ENCODE data around the gene COL4A3. TPM values are rescaled to one million over a fixed set of nuclear protein-coding genes. Genes with fewer than 3 reads are reported as not detected.
"Not testable (repeated sequence)": the region's sequence is repeated elsewhere in the genome, so short reads cannot be mapped to it uniquely, and the experiment has no call there.

The COL4A3 gene
- total RNA-seq, 1 experiment from 2014 or later, result not detected

GRCh38 chr2:227146456-227146855 is 18.0 kb upstream of the COL4A3 start:
- DNase-seq (ENCODE audit: low read depth in 1 of 2, low spot score in 2 of 2), result no peak
- no peaks in the 10 kb centered on the region for H3K4me1 ChIP-seq (replicated peaks)
- no peaks in the 10 kb centered on the region; the same call in 1 of the 2 replicates for H3K9me3 ChIP-seq (replicated peaks)
- no peaks in the 10 kb centered on the region for H3K27me3 ChIP-seq (replicated peaks)
- no peaks in the 10 kb centered on the region for H3K36me3 ChIP-seq
- no peak overlapping the region for H3K4me3 ChIP-seq
- H3K27ac ChIP-seq, result no peak overlapping the region

DNA sequence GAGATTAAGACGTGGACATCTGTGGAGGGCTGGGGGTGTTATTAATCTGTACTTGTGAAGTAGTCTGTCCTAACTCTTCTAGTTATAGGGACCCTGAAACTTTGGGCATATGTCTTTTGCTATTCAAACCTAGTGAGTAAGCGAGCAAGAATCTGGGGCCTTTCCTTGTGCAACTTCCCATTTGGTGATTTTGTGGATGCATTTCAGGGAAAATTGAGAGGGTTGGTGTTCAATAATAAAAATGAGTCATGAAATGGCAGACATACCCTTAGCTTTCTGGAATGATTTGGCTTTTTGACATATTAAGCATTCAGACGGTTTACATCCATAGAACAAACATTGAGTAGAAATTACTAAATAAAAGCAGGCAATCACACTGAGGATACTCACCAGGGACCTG is 17.4 kb upstream of the COL4A3 start:
- Histone ChIP-seq H3K27me3 (replicated peaks) (no peaks in the 10 kb centered on the region), H3K4me1 (replicated peaks) (no peaks in the 10 kb centered on the region), H3K36me3 (no peaks in the 10 kb centered on the region), H3K4me3 (no peak overlapping the region), H3K27ac (no peak overlapping the region), H3K9me3 (replicated peaks) (no peaks in the 10 kb centered on the region; the same call in 1 of the 2 replicates)
- no peak for DNase-seq (ENCODE audit: low read depth in 1 of 2, low spot score in 2 of 2)

- H3K27ac ChIP-seq, result no peak overlapping the region
- no peaks in the 10 kb centered on the region for H3K36me3 ChIP-seq
- H3K27me3 ChIP-seq (replicated peaks), result no peaks in the 10 kb centered on the region
- H3K9me3 ChIP-seq (replicated peaks), result no peaks in the 10 kb centered on the region; the same call in 1 of the 2 replicates
- DNase-seq (ENCODE audit: low read depth in 1 of 2, low spot score in 2 of 2), result no peak
- H3K4me1 ChIP-seq (replicated peaks), result no peaks in the 10 kb centered on the region
- H3K4me3 ChIP-seq, result no peak overlapping the region
Observed at GRCh38 chr2:227148106-227148505, 16.3 kb upstream of the COL4A3 start.

DNA sequence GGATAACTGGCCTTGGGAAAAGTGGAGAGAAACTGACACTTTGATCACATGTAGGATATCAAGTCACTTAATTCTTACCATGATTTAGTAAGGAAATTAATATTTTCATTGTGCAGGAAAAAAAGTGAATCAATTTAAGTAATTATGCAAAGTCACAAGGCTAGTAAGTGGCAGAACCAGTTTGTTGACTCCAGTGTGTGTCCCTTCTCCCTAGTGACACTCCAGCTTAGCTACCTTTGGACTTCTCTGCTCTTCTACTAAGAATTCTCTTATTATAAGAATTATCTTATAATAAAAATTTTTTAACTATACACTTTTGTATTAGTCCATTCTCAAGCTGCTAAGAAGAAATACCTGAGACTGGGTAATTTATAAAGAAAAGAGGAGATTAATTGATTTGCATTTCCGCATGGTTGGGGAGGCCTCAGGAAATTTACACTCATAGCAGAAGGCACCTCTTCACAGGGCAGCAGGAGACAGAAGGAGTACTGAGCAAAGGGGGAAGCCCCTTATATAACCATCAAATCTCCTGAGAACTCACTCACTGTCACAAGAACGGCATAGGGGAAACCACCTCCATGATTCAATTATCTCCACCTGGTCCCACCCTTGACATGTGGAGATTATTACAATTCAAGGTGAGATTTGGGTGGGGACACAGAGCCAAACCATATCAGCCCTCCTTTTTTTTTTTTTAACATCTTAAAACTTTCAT is 14.0 kb upstream of the COL4A3 start:
- Histone ChIP-seq H3K27me3 (replicated peaks) (no peaks in the 10 kb centered on the region), H3K9me3 (replicated peaks) (no peaks in the 10 kb centered on the region; the same call in 1 of the 2 replicates), H3K4me1 (replicated peaks) (no peaks in the 10 kb centered on the region), H3K27ac (no peak overlapping the region), H3K36me3 (no peaks in the 10 kb centered on the region), H3K4me3 (no peak overlapping the region)
- DNase-seq (ENCODE audit: low read depth in 1 of 2, low spot score in 2 of 2), result no peak

DNA sequence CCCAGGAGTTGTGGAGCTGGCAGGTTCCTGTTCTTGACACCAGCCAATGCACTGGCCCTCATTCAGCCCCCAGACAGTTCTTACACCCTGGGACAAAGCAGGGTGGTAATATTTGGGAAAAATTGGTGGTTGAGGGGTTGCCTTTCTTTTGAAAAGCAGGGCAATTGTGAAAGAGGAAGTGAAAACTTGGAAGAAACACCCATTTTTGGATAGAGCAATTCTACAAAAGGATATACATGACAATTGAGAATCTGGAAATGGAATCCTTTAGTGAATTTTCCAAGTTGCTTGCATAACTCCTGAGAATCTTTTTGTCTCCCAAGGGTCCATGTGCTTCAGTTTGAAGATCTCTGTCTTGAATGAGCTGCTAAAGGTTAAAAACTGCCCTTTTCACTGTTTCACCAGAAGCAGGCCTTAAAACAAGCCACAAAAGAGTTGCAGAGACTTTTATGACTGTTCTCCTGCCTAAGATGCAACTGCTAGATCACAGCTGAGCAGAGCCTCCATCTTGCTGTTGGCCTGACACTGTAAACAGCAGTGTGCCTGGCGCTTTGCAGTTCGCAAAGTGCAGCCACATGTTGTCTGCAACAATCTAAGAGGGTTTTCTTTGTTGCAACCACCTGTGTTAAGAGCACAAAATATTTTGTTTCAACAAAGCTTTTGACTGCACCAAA is 12.2 kb upstream of the COL4A3 start:
- Histone ChIP-seq H3K36me3 (no peaks in the 10 kb centered on the region), H3K27me3 (replicated peaks) (no peaks in the 10 kb centered on the region), H3K4me1 (replicated peaks) (no peaks in the 10 kb centered on the region), H3K27ac (no peak overlapping the region), H3K4me3 (no peak overlapping the region), H3K9me3 (replicated peaks) (no peaks in the 10 kb centered on the region)
- DNase-seq (ENCODE audit: low read depth in 1 of 2, low spot score in 2 of 2), result no peak

DNA sequence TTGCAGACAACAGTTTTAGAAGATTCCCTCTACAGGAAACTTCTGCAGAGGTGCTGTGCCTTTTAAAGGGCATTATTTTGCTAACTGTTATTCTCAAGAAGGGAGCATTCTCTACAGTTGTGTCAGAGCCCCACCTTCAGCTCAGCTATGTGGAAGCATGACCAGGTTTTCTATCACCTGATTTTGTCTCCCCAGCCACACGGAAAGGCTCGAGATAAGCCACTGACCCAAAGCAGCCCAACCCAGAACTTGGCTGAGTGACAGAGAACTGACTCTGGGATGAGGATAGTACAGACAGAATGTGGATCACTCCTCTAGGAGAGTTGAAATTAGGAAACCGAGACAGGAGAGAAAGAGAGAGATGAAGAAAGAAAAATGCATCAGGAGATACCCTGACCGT is 11.1 kb upstream of the COL4A3 start:
- H3K4me1 ChIP-seq (replicated peaks), result no peaks in the 10 kb centered on the region
- no peak for DNase-seq (ENCODE audit: low read depth in 1 of 2, low spot score in 2 of 2)
- H3K27me3 ChIP-seq (replicated peaks), result no peaks in the 10 kb centered on the region
- no peaks in the 10 kb centered on the region for H3K36me3 ChIP-seq
- no peak overlapping the region for H3K27ac ChIP-seq
- H3K9me3 ChIP-seq (replicated peaks), result no peaks in the 10 kb centered on the region
- no peak overlapping the region for H3K4me3 ChIP-seq

- H3K36me3 ChIP-seq, result no peaks in the 10 kb centered on the region
- no peaks in the 10 kb centered on the region for H3K4me1 ChIP-seq (replicated peaks)
- no peaks in the 10 kb centered on the region for H3K9me3 ChIP-seq (replicated peaks)
- DNase-seq (ENCODE audit: low read depth in 1 of 2, low spot score in 2 of 2), result no peak
- no peak overlapping the region for H3K27ac ChIP-seq
- H3K4me3 ChIP-seq, result no peak overlapping the region
- no peaks in the 10 kb centered on the region for H3K27me3 ChIP-seq (replicated peaks)
Observed at GRCh38 chr2:227153758-227154486, 10.5 kb upstream of the COL4A3 start.

GRCh38 chr2:227154986-227155774 is 9.2 kb upstream of the COL4A3 start:
- Histone ChIP-seq H3K4me3 (no peak overlapping the region), H3K4me1 (replicated peaks) (no peaks in the 10 kb centered on the region), H3K9me3 (replicated peaks) (no peaks in the 10 kb centered on the region), H3K27ac (no peak overlapping the region), H3K36me3 (no peaks in the 10 kb centered on the region), H3K27me3 (replicated peaks) (no peaks in the 10 kb centered on the region)
- DNase-seq (ENCODE audit: low read depth in 1 of 2, low spot score in 2 of 2), result no peak

DNA sequence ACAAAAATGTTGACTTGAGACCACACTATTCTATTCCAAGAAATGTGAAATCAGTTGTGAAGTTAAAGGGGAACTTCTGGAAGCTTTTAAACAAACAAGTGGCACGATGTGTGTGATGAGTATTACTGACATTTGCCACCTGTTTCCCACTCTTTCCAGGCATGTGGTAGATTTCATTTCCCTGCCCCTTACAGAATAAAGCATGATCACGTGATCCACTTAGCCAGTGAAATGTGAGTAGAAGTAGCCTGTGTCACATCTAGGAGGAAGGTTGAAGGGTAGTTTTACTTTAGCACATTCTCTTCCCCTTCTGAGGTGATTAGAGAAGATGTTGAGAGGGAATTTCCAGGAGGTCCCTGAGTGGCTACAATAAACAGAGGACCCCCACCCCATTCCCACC is 4.3 kb upstream of the COL4A3 start:
- no peak overlapping the region for H3K4me3 ChIP-seq
- H3K36me3 ChIP-seq, result no peaks in the 10 kb centered on the region
- H3K4me1 ChIP-seq (replicated peaks), result no peaks in the 10 kb centered on the region
- DNase-seq (ENCODE audit: low read depth in 1 of 2, low spot score in 2 of 2), result no peak
- no peak overlapping the region for H3K27ac ChIP-seq
- no peaks in the 10 kb centered on the region for H3K9me3 ChIP-seq (replicated peaks)
- H3K27me3 ChIP-seq (replicated peaks), result peaks cover 32% of the 10 kb centered on the region

DNA sequence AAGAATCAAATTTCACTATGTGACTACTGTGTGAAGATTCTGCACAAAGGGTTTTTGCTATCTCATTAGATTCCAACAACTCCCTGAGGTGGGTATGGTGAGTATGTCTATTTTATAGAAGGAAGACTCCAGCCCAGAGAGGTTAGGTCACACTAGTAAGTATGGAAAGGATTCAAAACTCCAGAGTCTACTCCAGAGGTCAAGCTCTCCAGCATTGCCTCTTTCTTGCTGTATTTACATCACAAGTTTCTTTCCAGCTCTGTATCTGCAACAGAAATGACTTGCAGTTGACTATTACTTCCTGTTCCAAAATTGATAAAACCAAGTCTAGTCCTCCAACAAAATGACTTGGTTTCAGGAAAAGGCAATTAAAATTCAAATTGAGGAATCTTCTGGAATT is 2.5 kb upstream of the COL4A3 start:
- Histone ChIP-seq H3K27me3 (replicated peaks) (peaks cover 43% of the 10 kb centered on the region), H3K36me3 (no peaks in the 10 kb centered on the region), H3K9me3 (replicated peaks) (no peaks in the 10 kb centered on the region), H3K27ac (no peak overlapping the region), H3K4me3 (no peak overlapping the region), H3K4me1 (replicated peaks) (no peaks in the 10 kb centered on the region)
- no peak for DNase-seq (ENCODE audit: low read depth in 1 of 2, low spot score in 2 of 2)

- Histone ChIP-seq H3K4me3 (no peak overlapping the region), H3K36me3 (no peaks in the 10 kb centered on the region), H3K4me1 (replicated peaks) (no peaks in the 10 kb centered on the region), H3K27me3 (replicated peaks) (peaks cover 43% of the 10 kb centered on the region), H3K27ac (no peak overlapping the region), H3K9me3 (replicated peaks) (no peaks in the 10 kb centered on the region)
- DNase-seq (ENCODE audit: low read depth in 1 of 2, low spot score in 2 of 2), result no peak
Observed at GRCh38 chr2:227163485-227163997, 883 bp upstream of the COL4A3 start.

- Histone ChIP-seq H3K36me3 (no peaks in the 10 kb centered on the region), H3K27ac (no peak overlapping the region), H3K4me3 (no peak overlapping the region), H3K9me3 (replicated peaks) (no peaks in the 10 kb centered on the region), H3K4me1 (replicated peaks) (no peaks in the 10 kb centered on the region), H3K27me3 (replicated peaks) (peaks cover 43% of the 10 kb centered on the region)
- DNase-seq (ENCODE audit: low read depth in 1 of 2, low spot score in 2 of 2), result no peak
Observed at GRCh38 chr2:227164763-227165291, 403 bp downstream of the COL4A3 start.

- H3K27ac ChIP-seq; H3K9me3 ChIP-seq (replicated peaks); H3K36me3 ChIP-seq; H3K4me1 ChIP-seq (replicated peaks); DNase-seq (ENCODE audit: low read depth in 1 of 2, low spot score in 2 of 2); H3K4me3 ChIP-seq; H3K27me3 ChIP-seq (replicated peaks): not testable (repeated sequence)
Observed at GRCh38 chr2:227171779-227172178, 7.4 kb downstream of the COL4A3 start.
